Activated CD4-positive, CD25-positive, alpha-beta regulatory T cell treated with anti-CD3 and anti-CD28 coated beads, Interleukin-2, amount 50 U/mL, for 72 hours (primary cell): ENCODE results near the gene COQ7.

Experiments used
- DNase-seq: peaks from one replicate; pipeline ENCODE4 v3.0.0; 2021

Gene COQ7

DNA sequence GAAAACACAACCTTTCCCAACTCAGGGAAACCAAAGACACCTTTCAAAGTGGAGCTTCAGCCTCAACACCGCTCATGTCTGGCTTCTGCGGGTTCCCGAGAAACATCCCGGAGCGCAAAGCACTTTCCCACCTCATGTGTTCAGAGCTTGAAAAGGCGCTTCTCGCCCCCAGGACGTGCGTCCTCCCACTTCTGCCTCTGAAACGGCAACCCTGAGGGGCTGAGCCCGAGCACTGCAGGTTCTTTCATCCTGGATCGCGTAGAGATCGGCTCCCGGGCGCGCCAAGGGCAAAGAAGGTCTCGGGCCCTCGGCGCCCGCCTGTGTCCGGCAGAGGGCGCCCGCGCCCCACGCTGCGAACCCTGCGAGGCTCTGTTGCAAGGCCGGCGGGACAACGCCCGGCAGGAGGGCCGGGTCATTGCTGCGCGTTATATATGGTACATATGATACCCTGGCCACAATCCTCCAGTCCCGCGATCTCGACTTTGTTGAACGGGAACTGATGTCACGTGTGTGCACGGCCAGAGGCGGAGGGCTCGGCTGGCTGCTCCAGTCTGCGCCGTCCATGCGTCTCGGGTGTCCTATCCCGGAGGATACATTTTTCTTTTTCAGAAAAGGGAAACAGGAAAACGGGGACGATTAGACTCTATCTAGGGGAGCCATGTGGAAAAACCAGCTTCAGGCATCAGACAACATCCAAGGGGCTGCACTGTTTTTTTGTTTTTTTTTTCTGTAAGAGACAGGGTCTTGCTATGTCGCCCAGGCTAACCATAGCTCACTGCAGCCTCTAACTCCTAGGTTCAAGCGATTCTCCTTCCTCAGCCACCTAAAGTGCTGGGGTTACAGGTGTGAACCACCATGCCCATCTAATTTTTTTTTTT is 19.1 kb downstream of the COQ7 start:
- peak; percentile 88 for DNase-seq

DNA sequence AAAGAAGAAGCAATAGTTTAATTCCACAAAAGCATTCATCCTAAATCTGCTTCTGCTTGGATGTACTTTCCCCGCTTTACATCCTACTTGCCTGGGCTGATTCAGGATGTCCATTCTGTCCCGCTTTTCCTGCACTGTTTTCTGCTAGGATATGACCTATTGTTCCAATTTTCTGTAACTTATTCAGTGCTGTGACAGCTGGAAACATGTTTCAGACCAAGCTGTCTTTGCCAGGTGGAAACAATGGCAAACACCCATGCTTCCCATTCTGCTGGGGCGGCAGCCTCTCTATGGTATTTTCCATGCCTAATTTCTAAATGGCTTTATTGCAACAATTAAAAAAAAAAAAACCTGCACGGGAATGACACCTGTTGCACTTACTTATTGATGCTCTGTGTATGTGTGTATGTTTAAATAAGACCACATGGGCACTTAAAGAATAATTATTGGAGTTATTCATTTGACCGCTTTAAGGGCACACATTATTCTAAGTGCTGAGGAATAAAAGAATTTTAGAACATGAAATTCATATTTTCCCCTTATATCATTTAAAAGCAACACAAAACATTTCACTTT is 21.0 kb downstream of the COQ7 start:
- no peak for DNase-seq

DNA sequence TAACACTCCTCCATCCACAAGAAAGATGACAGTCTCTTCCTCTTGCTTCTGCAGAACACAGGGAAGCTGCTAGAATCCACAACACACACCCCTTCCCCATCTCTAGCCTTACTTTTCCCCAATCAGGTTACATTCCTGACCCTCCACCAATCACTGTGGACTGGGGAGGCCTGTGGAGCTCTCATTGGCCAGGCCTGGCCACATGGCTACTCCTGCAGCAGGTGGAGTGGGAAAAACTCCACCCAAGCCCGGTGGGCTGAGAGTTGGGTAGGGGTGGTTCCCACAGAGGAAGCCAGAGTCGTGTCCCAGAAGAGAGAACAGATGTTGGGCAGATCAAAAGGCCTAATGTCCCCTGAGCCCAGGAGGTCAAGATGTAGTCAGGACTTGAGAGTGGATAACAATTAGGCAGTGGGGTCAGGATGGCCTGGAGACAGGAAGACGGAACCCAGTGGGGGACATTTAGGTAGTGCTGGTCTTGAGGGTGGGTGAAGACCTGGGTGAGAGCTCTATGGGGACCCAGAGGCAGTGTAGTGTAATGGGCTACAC is 22.1 kb downstream of the COQ7 start:
- no peak for DNase-seq

DNA sequence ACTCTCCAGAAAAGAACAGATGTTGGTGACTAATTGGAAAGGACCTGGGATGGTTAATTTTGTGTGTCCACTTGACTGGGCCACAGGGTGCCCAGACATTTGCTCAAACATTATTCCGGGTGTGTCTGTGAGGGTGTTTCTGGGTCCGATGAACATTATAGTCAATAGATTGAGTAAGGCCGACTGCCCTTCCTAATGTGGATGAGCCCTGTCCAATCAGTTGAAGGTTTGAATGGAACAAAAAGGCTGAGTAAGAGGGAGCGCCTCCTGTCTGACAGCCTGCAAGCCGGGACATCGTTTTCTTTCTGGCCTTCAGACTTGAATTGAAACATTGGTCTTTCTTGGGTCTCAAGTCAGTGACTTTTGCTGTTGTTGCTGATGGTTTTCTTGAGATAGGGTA is 23.5 kb downstream of the COQ7 start:
- no peak for DNase-seq

DNA sequence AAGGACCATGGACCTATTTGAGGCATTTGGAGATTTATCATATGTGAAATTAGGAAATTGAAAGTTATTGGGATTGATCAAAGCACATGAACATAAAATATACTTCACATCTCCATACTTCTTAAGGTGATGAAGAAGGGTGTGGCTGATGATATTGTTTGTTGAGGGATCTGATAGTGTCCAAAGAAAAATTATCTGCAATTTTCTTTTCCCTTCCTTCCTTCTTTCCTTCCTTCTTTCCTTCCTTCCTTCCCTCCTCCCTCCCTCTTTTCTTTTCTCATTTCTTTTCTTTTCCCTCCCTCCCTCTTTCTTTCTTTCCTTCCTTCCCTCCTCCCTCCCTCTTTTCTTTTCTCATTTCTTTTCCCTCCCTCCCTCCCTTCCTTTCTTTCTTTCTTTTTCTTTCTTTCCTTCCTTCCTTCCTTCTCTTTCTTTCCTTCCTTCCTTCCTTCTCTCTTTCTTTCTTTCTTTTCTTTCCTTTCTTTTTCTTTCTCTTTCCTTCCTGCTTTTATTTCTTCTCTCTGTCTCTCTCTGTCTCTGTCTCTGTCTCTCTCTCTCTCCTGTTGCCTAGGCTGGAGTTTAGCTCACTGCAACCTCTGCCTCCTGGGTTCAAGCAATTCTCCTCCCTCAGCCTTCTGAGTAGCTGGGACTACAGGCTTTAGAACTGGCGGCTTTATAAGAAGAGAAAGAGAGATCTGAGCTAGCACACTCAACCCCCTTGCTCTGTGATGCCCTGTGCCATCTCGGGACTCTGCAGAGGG is 25.4 kb downstream of the COQ7 start:
- DNase-seq: no peak

DNA sequence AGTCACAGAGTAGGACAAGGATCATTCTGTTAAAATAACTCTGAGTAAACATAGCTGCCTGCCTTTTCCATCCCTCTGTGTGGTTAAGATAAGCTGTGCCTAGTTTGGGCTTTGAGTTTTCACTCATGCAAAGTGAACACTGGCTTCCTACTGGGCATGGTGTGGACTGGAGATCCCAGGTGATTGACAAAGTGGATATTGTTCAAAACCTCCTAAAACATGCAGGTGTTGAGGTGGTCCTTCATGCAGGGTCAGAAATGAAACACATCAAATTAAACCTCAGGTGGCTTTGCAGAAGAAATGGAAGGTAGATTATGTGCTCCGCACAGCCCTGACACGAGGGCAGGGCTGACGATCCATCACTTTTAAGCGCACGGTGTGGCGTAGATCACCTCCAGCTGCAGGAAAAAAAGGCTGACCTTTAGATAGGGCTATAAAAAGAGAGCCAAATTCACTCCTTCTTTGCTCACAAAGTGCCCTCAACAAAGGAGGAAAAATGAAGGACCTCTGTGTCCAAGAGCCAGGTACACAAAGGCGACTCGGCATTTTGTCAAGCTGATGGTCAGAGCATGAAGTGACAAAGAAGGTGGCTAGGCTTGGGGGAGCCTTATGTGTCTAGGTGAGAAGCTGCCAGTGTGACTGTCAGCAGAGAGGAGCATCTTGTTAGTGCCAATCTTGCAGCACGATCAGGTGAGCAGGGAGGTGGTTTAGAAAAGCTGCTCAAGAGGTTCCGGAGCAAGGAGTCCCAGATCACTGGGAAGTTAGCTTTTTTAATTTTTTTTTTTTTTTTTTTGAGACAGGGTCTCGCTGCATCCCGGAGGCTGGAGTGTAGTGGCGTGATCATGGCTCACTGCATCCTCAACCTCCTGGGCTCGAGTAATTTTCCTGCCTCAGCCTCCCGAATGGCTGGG is 26.5 kb downstream of the COQ7 start:
- DNase-seq: no peak

DNA sequence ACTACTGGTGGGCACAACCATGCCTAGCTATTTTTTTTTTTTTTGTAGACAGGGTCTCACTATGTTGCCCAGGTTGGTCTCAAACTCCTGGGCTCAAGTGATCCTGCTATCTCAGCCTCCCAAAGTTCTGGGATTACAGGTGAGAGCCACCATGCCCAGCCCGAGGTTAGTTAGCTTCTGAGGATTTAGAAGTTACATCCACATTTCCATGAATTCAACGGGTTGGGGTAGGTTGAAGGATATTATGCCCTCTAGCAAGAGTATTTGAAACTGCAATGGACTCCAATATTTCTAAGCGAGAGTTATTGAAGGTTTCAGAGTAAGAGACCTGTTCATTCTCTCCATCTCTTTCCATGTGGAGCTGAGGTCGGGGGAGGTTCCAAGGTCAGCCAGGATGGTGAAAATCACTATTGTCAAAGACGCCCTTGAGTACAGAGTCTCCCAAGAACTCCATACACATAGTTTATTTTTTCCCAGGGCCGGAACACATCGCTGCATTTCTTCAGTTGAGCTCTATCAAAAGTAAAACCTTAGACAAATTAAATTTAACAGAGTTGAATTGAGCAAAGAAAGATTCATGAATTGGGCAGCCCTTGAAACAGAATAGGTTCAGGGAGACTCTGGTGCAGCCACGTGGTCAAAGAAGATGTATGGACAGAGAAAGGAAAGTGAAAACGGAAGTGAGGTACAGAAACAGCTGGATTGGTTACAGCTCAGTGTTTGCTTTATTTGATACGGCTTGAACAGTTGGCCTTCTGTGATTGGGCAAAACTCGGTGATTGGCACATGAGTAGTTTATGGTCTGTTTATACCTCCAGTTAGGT is 27.3 kb downstream of the COQ7 start:
- no peak for DNase-seq

DNA sequence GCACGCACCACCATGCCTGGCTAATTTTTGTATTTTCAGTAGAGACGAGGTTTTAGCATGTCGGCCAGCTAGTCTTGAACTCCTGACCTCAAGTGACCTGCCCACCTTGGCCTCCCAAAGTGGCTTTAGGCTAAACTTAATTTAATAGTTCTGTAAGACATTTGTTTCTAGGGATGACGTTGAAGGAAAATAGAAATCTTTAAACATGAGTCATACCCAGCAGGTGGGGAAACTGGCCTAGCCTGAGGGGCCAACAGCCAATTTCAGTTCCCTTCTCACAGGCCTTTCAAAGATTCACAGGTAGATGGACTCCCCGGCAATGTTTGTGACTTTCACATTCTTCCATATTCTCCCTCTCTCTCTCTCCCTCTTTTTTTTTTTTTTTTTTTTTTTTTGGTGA is 28.2 kb downstream of the COQ7 start:
- no peak for DNase-seq

DNA sequence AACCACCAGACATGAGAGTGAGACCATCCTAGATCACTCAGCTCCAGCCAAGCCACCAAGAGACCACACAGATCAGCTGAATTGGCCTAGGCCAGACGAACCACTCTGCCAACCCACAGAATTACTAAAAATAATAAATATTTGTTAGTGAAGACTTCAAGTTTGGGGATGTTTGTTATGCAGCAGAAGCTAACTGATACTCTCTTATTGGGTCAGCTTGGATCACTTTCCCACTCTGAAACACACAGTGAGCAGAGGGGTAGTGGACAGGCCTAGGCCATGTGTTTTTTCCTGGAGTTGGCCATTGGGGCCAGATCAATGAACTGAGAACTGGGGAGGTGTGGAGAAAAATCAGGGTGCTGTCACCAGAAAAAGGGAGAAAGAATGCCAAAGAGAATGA is 30.8 kb downstream of the COQ7 start:
- DNase-seq: no peak

DNA sequence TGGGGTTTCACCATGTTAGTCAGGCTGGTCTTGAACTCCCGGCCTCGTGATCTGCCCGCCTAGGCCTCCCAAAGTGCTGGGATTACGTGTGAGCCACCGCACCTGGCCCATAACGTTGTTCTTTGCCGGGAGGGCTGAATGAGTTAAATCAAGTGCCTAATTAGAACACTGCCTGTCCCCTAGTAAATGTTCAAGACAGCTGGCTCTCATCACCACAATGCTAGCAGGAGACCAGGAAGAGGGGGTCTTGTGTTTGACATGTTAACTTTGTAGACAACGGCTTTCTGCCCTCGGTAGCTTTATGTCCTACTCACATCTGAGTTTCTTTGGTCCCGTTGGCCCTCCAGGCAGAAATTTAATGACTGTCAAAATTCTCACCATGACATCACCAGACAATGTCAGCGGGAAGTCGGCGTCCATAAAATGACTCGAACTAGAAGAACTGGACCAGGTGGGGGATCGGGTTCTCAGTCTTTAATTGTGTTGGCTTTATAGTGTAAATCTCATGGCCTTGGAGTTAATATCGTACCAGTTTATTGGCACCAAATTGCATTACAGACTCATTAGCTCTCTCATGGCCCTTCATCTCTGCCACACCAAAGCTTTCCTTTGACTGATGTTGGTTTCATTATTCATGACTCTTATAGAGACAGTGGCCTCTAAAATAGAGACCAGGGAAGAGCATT is 34.9 kb downstream of the COQ7 start:
- no peak for DNase-seq

DNA sequence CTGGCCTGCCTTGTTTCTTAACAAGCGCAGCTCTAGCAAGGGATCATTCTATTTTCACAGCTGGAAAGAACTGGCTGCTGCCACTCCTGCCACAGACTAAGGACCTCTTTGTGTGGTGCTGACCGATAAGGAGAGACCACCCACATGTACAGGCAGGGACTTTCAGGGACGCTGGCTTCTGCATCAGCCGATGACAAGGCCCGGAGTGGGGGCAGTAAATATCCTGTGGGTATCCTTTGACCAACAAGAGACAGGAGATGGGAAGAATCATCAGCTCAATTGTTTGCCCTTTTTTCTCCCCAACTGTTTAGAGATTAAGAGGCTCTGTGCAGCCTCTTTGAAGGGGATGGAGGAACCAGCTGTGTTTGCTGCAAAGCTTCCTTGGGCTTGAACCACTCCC is 37.2 kb downstream of the COQ7 start:
- DNase-seq: no peak

DNA sequence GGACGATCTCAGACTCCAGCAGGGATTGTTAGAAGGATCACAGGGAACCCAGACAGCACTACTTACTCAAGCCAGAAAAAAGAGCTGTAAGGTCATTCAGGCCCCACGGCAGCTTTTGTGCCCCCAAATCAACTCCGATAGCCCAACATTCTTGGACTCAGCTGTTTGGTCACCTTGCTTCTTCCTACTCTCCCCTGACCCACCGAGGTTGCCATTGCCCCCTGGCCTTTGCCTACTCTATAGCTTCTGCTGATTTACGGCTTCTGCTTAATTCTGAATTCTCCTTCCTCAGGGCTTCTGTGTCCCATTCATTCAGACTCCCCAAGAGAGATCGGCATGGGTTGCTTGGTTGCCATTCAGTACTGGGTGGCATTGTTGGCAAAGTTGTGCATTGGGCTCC is 37.7 kb downstream of the COQ7 start:
- DNase-seq: no peak

DNA sequence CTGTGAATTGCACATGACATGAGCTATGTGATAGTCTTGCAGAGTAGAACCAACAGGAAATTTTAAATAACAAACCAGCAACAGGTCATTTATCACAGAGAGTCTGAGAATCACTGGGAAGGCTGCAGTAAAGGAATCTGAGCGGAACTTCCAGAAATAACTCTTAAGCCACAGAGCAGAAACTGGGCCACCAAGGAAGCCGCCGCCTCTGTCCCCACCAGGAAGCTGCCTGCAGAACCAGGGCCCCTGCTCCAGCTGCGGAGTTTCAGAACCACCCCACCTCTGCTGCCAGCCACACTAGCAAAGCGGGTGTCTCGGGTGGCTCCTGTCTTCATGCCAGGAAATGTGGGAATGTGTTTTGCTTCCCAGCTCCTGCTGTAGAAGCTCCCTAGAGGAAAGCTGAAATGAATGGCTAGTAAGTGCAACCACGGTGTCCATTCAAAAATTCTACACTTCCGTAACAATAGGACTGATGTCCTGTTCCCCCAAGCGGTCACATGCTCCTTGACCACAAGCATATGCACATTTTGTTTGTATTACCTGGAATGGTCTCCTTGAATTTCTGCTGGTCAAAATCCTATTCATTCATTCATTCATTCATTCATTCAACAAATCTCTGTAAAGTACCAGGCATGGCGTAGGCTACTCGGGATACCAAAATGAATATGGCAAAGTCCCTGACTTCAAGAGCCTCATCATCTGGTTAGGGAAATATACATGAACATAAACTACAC is 38.6 kb downstream of the COQ7 start:
- DNase-seq: no peak

DNA sequence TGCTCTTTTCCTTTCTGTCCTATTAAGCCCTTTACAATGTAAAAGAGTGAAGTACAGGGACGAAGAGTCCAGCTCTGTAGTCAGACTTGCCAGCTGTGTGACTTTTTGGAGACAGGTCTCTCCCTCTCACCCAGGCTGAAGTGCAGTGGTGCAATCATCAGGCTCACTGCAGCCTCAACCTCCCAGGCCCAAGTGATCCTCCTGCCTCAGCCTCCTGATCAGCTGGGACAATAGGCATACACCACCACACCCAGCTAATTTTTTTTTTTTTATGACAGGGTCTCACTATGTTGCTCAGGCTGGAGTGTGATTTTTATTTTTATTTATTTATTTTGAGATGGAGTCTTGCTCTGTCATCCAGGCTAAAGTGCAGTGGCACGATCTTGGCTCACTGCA is 39.2 kb downstream of the COQ7 start:
- no peak for DNase-seq

DNA sequence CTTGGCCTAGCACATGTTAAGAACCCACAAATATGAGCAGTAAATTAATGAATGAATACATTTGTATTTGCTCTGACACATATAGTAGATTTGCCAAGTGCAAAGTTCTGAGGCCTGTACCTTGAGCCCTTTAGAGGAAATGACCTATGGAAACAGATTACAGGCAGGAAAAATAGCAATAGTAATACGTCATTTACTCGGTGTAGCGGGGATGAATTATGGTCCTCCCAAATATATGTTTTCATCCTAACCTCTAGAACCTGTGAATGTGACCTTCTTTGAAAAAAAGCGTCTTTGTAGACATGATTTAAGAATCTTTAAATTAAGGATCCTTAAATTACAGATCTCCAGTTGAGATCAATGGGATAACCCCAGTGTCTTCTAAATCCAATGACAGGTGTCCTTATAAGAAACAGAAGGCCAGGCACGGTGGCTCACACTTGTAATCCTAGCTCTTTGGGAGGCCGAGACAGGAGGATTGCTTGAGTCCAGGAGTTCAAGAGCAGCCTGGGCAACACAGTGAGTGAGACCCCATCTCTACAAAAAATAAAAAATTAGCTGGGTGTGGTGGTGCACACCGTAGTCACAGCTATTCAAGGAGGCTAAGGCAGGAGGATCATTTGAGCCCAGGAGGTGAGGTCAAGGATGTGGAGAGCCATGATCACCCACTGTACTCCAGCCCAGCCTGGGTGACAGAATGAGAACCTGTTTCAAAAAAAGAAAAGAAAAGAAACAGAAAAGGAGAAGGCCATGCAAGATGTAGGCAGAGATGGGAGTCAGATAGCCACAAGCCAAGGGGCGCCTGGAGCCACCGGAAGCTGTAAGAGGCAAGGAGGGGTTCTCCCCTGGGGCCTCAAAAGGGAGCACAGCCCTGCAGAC is 41.2 kb downstream of the COQ7 start:
- DNase-seq: no peak

DNA sequence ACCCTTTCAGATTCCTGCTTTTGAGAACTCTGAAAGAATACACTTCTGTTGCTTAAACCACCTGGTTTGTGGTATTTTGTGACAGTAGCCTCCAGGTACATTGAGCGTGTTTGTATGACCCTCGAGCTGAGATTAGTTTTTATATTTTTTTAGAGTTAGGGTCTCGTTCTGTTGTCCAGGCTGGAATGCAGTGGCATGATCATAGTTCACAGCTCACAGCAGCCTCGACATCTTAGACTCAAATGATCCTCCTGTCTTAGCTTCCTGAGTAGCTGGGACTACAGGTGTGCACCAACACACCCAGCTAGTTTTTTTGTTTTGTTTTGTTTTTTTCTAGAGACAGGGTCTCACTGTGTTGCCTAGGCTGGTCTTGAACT is 41.9 kb downstream of the COQ7 start:
- no peak for DNase-seq

DNA sequence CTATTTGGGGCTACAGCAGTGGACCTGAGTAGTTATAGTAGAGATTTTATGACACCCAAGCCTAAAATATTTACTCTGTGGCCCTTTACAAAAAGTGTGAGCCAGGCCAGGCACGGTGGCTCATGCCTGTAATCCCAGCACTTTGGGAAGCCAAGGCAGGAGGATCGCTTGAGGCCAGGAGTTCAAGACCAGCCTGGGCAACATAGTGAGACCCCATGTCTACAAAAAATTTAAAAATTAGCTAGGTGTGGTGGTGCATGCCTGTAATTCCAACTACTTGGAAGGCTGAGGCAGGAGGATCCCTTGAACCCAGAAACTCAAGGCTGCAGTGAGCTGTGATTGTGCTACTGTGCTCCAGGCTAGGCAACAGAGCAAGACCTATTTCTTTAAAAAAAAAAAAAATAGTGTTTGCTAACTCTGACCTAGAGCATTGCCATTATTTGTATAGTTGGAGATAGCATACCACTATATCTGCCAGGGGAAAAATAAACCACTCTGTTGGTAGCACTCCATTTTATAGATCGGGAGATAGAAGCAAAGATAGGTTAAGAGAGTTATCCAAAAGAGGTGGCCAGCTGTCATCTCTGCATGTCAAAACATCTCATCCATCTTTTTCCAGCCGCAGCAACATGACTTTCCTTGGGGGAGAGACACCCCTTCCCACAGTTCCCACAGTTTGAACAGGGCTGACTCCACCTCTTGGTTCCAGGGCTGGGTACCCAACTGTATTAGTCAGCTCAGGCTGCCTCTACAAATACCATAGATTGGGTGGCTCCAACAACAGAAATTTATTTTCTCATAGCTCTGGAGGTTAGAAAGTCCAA is 43.3 kb downstream of the COQ7 start:
- DNase-seq: no peak

DNA sequence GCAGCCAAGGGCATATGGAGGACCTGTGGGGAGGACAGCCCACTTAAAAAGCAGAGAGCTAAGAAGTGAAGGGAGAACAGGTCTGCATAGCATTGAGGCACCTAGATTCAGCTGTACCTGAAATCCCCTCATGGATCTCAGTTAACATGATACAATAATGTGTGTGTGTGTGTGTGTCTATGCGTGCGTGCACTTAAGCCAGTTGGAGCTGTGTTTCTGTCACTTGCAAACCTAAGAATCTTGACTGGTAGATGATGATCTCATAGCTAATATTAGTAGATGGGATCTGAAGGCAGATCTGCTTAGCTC is 44.6 kb downstream of the COQ7 start:
- DNase-seq: no peak
